ENCODE results near the gene RPS6KA5.
"Not testable (repeated sequence)": the region's sequence is repeated elsewhere in the genome, so short reads cannot be mapped to it uniquely, and the experiment has no call there.

RPS6KA5 gene

GRCh38 chr14:90999299-90999698 lies 61.1 kb downstream of the RPS6KA5 start:
- no peak for DNase-seq (ENCODE audit: low read depth, low spot score)
- H3K4me3 ChIP-seq (ENCODE audit: low read length) = no peak overlapping the region

- no peak overlapping the region for H3K4me3 ChIP-seq (ENCODE audit: low read length)
- no peak for DNase-seq (ENCODE audit: low read depth, low spot score)
Observed at GRCh38 chr14:90996967-90997366, 63.5 kb downstream of the RPS6KA5 start.

- H3K4me3 ChIP-seq (ENCODE audit: low read length) = no peak overlapping the region
- no peak for DNase-seq (ENCODE audit: low read depth, low spot score)
Observed at GRCh38 chr14:90995785-90996184, 64.7 kb downstream of the RPS6KA5 start.

GRCh38 chr14:90993792-90994191 lies 66.6 kb downstream of the RPS6KA5 start:
- no peak for DNase-seq (ENCODE audit: low read depth, low spot score)
- H3K4me3 ChIP-seq (ENCODE audit: low read length) = no peak overlapping the region

- H3K4me3 ChIP-seq (ENCODE audit: low read length) = no peak overlapping the region
- no peak for DNase-seq (ENCODE audit: low read depth, low spot score)
Observed at GRCh38 chr14:90991690-90992443, 68.6 kb downstream of the RPS6KA5 start.

GRCh38 chr14:90990141-90990540 lies 70.3 kb downstream of the RPS6KA5 start:
- H3K4me3 ChIP-seq (ENCODE audit: low read length) = no peak overlapping the region
- DNase-seq (ENCODE audit: low read depth, low spot score) = no peak

GRCh38 chr14:90987140-90987539 lies 73.3 kb downstream of the RPS6KA5 start:
- DNase-seq (ENCODE audit: low read depth, low spot score) = no peak
- H3K4me3 ChIP-seq (ENCODE audit: low read length) = no peak overlapping the region

GRCh38 chr14:90986510-90986909 lies 73.9 kb downstream of the RPS6KA5 start:
- no peak overlapping the region for H3K4me3 ChIP-seq (ENCODE audit: low read length)
- no peak for DNase-seq (ENCODE audit: low read depth, low spot score)

- no peak overlapping the region for H3K4me3 ChIP-seq (ENCODE audit: low read length)
- DNase-seq (ENCODE audit: low read depth, low spot score) = no peak
Observed at GRCh38 chr14:90985601-90986242, 74.7 kb downstream of the RPS6KA5 start.

GRCh38 chr14:90983560-90983959 lies 76.9 kb downstream of the RPS6KA5 start:
- no peak overlapping the region for H3K4me3 ChIP-seq (ENCODE audit: low read length)
- DNase-seq (ENCODE audit: low read depth, low spot score) = no peak

GRCh38 chr14:90981636-90982035 lies 78.8 kb downstream of the RPS6KA5 start:
- no peak overlapping the region for H3K4me3 ChIP-seq (ENCODE audit: low read length)
- no peak for DNase-seq (ENCODE audit: low read depth, low spot score)

GRCh38 chr14:90980636-90981035 lies 79.8 kb downstream of the RPS6KA5 start:
- not testable (repeated sequence) for DNase-seq (ENCODE audit: low read depth, low spot score); H3K4me3 ChIP-seq (ENCODE audit: low read length)

- no peak for DNase-seq (ENCODE audit: low read depth, low spot score)
- H3K4me3 ChIP-seq (ENCODE audit: low read length) = no peak overlapping the region
Observed at GRCh38 chr14:90979515-90979914, 80.9 kb downstream of the RPS6KA5 start.

- H3K4me3 ChIP-seq (ENCODE audit: low read length) = no peak overlapping the region
- DNase-seq (ENCODE audit: low read depth, low spot score) = no peak
Observed at GRCh38 chr14:90976101-90976500, 84.3 kb downstream of the RPS6KA5 start.

- no peak for DNase-seq (ENCODE audit: low read depth, low spot score)
- no peak overlapping the region for H3K4me3 ChIP-seq (ENCODE audit: low read length)
Observed at GRCh38 chr14:90971687-90972086, 88.8 kb downstream of the RPS6KA5 start.

- no peak for DNase-seq (ENCODE audit: low read depth, low spot score)
- no peak overlapping the region for H3K4me3 ChIP-seq (ENCODE audit: low read length)
Observed at GRCh38 chr14:90970167-90970600, 90.3 kb downstream of the RPS6KA5 start.

- no peak overlapping the region for H3K4me3 ChIP-seq (ENCODE audit: low read length)
- DNase-seq (ENCODE audit: low read depth, low spot score) = no peak
Observed at GRCh38 chr14:90969531-90970166, 90.8 kb downstream of the RPS6KA5 start.

- no peak for DNase-seq (ENCODE audit: low read depth, low spot score)
- no peak overlapping the region for H3K4me3 ChIP-seq (ENCODE audit: low read length)
Observed at GRCh38 chr14:90968025-90968424, 92.4 kb downstream of the RPS6KA5 start.

- no peak overlapping the region for H3K4me3 ChIP-seq (ENCODE audit: low read length)
- DNase-seq (ENCODE audit: low read depth, low spot score) = no peak
Observed at GRCh38 chr14:90966493-90966892, 93.9 kb downstream of the RPS6KA5 start.

- no peak overlapping the region for H3K4me3 ChIP-seq (ENCODE audit: low read length)
- no peak for DNase-seq (ENCODE audit: low read depth, low spot score)
Observed at GRCh38 chr14:90965765-90966164, 94.7 kb downstream of the RPS6KA5 start.
